HuH-7 (cell line): ENCODE measurements around the gene STT3B.
"Not testable (repeated sequence)": the region's sequence is repeated elsewhere in the genome, so short reads cannot be mapped to it uniquely, and the experiment has no call there.

Experiments used
- DNase-seq: peaks from one replicate; pipeline ENCODE4 v3.0.0; 2011; ENCODE audit warnings: low spot score

STT3B gene

GRCh38 chr3:31532587-31533168 is at the start of gene STT3B:
STT3B (plus strand) TSS chr3:31532925; CDS start chr3:31532999, 74 bp downstream.
- DNase-seq, result peak; percentile 80

- DNase-seq, result no peak
Observed at GRCh38 chr3:31483776-31484175, 48.9 kb upstream of the STT3B start.

GRCh38 chr3:31485196-31485595 is 47.5 kb upstream of the STT3B start:
- no peak for DNase-seq

GRCh38 chr3:31486865-31487533 is 45.7 kb upstream of the STT3B start:
- DNase-seq, result peak; percentile 81

GRCh38 chr3:31488475-31489017 is 44.2 kb upstream of the STT3B start:
- DNase-seq, result no peak

- no peak for DNase-seq
Observed at GRCh38 chr3:31490502-31490901, 42.2 kb upstream of the STT3B start.

- no peak for DNase-seq
Observed at GRCh38 chr3:31491660-31492059, 41.1 kb upstream of the STT3B start.

- no peak for DNase-seq
Observed at GRCh38 chr3:31493149-31493548, 39.6 kb upstream of the STT3B start.

GRCh38 chr3:31495971-31496665 is 36.6 kb upstream of the STT3B start:
- DNase-seq, result no peak

GRCh38 chr3:31498791-31499190 is 33.9 kb upstream of the STT3B start:
- no peak for DNase-seq

GRCh38 chr3:31499281-31499680 is 33.4 kb upstream of the STT3B start:
- DNase-seq, result no peak

GRCh38 chr3:31502803-31503221 is 29.9 kb upstream of the STT3B start:
- no peak for DNase-seq

- DNase-seq, result no peak
Observed at GRCh38 chr3:31503456-31503855, 29.3 kb upstream of the STT3B start.

GRCh38 chr3:31504230-31504629 is 28.5 kb upstream of the STT3B start:
- no peak for DNase-seq

- DNase-seq, result no peak
Observed at GRCh38 chr3:31505371-31506048, 27.2 kb upstream of the STT3B start.

GRCh38 chr3:31506515-31506914 is 26.2 kb upstream of the STT3B start:
- not testable (repeated sequence) for DNase-seq

GRCh38 chr3:31508452-31509146 is 24.1 kb upstream of the STT3B start:
- no peak for DNase-seq

GRCh38 chr3:31509147-31509728 is 23.5 kb upstream of the STT3B start:
- no peak for DNase-seq

GRCh38 chr3:31514570-31514969 is 18.2 kb upstream of the STT3B start:
- no peak for DNase-seq

- no peak for DNase-seq
Observed at GRCh38 chr3:31515486-31516284, 17.0 kb upstream of the STT3B start.

GRCh38 chr3:31516757-31517156 is 16.0 kb upstream of the STT3B start:
- DNase-seq, result no peak
